ENCODE results near the gene RASSF5. TPM values are rescaled to one million over a fixed set of nuclear protein-coding genes. Genes with fewer than 3 reads are reported as not detected.

RASSF5 gene
- total RNA-seq, 3 donors from 2014 or later = 179 to 227 (median 216) TPM

DNA sequence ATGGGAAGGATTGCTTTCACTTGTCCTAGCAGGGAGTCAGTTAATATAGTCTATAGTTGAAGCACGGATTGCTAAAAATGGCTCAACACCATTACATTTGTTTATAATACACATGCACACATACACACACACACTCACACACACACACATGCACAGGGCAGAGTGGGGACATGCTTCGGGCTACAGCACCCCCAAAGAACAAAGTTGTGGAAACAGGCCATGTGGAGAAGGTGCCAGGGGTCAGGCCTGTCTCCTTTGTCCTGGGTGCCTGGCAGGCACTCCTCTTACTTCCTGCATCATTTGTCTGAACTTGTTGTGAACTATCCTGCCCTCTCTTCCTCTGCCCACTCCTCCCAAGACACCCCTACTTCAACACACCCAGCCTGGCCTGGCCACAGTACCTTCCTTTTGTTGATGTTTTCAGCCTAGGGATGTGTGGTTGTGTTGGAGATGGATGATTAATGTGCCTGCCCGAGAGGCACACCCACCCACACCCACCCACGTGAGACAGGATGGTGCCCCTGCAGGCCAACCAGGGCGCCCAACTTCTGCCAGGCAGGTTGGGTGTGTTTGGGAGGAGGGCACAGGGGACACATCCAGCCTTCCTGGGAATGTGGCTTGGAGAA is 17.5 kb downstream of the RASSF5 start:
- no peak overlapping the region for H3K4me3 Mint-ChIP-seq
- peaks cover 4% of the 10 kb centered on the region for H3K4me1 Mint-ChIP-seq (ENCODE audit: low read depth)
- no peaks in the 10 kb centered on the region for H3K9me3 Mint-ChIP-seq
- no peak for DNase-seq
- no peaks in the 10 kb centered on the region for H3K27me3 Mint-ChIP-seq (ENCODE audit: low read depth)
- H3K36me3 Mint-ChIP-seq (ENCODE audit: insufficient read depth) = no peaks in the 10 kb centered on the region
- no peak for ATAC-seq

- no peaks in the 10 kb centered on the region for H3K27me3 Mint-ChIP-seq (ENCODE audit: low read depth)
- no peaks in the 10 kb centered on the region for H3K9me3 Mint-ChIP-seq
- no peaks in the 10 kb centered on the region for H3K36me3 Mint-ChIP-seq (ENCODE audit: insufficient read depth)
- no peak overlapping the region for H3K4me3 Mint-ChIP-seq
- H3K4me1 Mint-ChIP-seq (ENCODE audit: low read depth) = peaks cover 4% of the 10 kb centered on the region
- DNase-seq (no peak), ATAC-seq (no peak)
Observed at GRCh38 chr1:206526064-206526911, 19.0 kb downstream of the RASSF5 start.

- ATAC-seq = no peak
- Mint-ChIP-seq H3K4me3 (no peak overlapping the region), H3K4me1 (ENCODE audit: low read depth) (peaks cover 4% of the 10 kb centered on the region), H3K36me3 (ENCODE audit: insufficient read depth) (no peaks in the 10 kb centered on the region), H3K27me3 (ENCODE audit: low read depth) (no peaks in the 10 kb centered on the region), H3K9me3 (no peaks in the 10 kb centered on the region)
- DNase-seq = no peak
Observed at GRCh38 chr1:206529425-206529824, 22.1 kb downstream of the RASSF5 start.

DNA sequence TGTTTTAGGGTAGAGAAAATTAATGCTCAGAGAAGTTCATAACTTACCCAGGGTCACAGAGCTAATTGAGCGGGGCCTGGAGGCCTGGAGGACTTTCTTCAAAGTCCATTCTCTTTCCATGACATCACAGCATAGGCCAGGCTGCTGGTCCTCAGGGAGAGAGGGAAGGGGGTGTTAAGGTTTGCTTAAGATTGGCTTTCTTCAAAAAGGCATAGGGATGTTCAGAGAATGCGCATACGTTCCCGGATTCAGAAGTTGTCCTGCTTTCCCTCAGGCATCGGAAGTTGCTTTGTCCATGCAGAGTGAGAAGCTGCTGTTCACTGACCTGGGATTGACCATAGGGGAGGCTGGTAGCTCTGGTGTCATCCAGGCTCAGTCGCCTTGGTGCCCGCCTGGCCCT is 25.0 kb downstream of the RASSF5 start:
- no peak for ATAC-seq
- Mint-ChIP-seq H3K27me3 (ENCODE audit: low read depth) (no peaks in the 10 kb centered on the region), H3K4me1 (ENCODE audit: low read depth) (no peaks in the 10 kb centered on the region), H3K36me3 (ENCODE audit: insufficient read depth) (no peaks in the 10 kb centered on the region), H3K4me3 (no peak overlapping the region), H3K9me3 (no peaks in the 10 kb centered on the region)
- DNase-seq = no peak

- ATAC-seq = no peak
- Mint-ChIP-seq H3K9me3 (no peaks in the 10 kb centered on the region), H3K4me3 (no peak overlapping the region), H3K4me1 (ENCODE audit: low read depth) (no peaks in the 10 kb centered on the region), H3K36me3 (ENCODE audit: insufficient read depth) (peaks cover 4% of the 10 kb centered on the region), H3K27me3 (ENCODE audit: low read depth) (no peaks in the 10 kb centered on the region)
- DNase-seq = no peak
Observed at GRCh38 chr1:206534552-206534951, 27.2 kb downstream of the RASSF5 start.

- Mint-ChIP-seq H3K27me3 (ENCODE audit: low read depth) (no peaks in the 10 kb centered on the region), H3K4me1 (ENCODE audit: low read depth) (no peaks in the 10 kb centered on the region), H3K36me3 (ENCODE audit: insufficient read depth) (peaks cover 4% of the 10 kb centered on the region), H3K9me3 (no peaks in the 10 kb centered on the region), H3K4me3 (no peak overlapping the region)
- no peak for ATAC-seq
- DNase-seq = no peak
Observed at GRCh38 chr1:206535853-206536188, 28.5 kb downstream of the RASSF5 start.

- H3K9me3 Mint-ChIP-seq = no peaks in the 10 kb centered on the region
- DNase-seq (no peak), ATAC-seq (no peak)
- H3K4me3 Mint-ChIP-seq = no peak overlapping the region
- no peaks in the 10 kb centered on the region for H3K4me1 Mint-ChIP-seq (ENCODE audit: low read depth)
- no peaks in the 10 kb centered on the region for H3K27me3 Mint-ChIP-seq (ENCODE audit: low read depth)
- peaks cover 4% of the 10 kb centered on the region for H3K36me3 Mint-ChIP-seq (ENCODE audit: insufficient read depth)
Observed at GRCh38 chr1:206537141-206537540, 29.8 kb downstream of the RASSF5 start.

GRCh38 chr1:206538086-206538770 is 30.9 kb downstream of the RASSF5 start:
- peaks cover 4% of the 10 kb centered on the region for H3K36me3 Mint-ChIP-seq (ENCODE audit: insufficient read depth)
- H3K4me1 Mint-ChIP-seq (ENCODE audit: low read depth) = no peaks in the 10 kb centered on the region
- H3K4me3 Mint-ChIP-seq = no peak overlapping the region
- peak in 1 of 2 donors; percentile 80 for ATAC-seq
- DNase-seq = no peak
- no peaks in the 10 kb centered on the region for H3K27me3 Mint-ChIP-seq (ENCODE audit: low read depth)
- H3K9me3 Mint-ChIP-seq = no peaks in the 10 kb centered on the region

DNA sequence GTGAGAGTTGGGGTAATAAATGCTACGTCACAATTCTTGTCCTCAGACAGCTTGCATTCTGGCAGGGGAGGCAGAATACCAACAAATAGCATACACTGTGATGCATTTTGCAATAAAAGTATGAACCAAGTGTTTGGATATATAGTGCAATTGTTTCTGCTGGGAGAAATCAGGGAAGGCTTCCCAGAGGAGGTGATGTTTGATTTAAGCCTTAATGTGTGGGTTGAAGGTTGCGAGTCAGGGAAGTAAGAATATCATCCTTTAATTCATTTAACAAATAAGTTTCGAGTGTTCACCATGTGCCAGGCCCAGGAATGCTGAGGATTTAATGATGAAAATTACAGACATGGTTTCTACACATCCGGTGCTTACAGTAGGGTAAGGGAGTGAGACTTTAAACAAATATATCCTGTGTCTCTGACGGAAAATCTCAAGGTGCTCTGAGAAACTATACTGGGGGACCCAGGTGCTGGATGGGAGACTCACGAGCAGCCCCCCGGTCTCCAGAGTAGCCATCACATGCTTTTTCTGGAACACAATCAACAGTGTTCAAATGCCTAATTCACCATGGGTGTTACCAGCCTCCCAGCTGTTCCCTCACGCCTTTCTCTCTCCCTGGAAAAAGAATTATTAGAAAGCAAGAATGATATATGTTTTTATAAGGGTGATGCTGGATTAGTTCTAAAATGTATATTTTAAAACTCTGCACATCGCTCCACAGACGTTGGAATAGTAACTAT is 31.7 kb downstream of the RASSF5 start:
- H3K9me3 Mint-ChIP-seq = no peaks in the 10 kb centered on the region
- no peak for ATAC-seq
- DNase-seq = no peak
- H3K36me3 Mint-ChIP-seq (ENCODE audit: insufficient read depth) = peaks cover 4% of the 10 kb centered on the region
- H3K4me3 Mint-ChIP-seq = no peak overlapping the region
- H3K4me1 Mint-ChIP-seq (ENCODE audit: low read depth) = no peaks in the 10 kb centered on the region
- H3K27me3 Mint-ChIP-seq (ENCODE audit: low read depth) = no peaks in the 10 kb centered on the region

DNA sequence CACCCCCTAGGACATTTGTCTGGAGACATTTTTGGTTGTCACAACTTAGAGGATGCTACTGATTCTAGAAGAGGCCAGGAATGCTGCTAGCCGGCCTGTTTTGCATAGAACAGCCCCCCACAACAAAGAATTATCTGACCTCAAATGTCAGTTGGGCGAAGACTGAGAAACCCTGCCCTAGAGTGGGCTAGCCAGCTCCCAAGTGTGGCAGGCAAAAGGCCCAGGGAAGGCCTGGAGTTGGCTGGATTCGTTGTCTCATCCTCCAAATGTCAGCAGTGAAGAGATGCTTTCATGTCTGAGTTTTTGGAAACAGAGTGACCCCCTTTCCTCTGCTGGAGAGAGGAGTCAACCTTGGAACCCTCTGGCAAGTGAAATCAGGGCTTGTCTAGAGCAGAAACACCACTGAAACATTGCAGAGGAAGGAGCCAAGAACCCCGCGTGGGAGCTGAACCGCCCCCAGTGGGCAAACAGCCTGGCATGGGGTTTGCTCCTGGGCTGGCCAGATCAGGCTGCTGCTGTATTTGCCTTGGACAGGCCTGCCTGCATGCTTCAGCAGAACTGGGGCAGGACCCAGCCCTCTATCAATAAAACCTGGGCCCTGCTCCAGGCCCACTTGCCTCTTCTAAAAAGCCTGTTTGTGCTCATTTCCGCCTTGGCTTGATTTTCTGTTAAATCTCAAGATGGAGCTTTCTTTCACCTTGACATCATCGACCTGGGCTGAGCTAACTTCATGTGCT is 32.9 kb downstream of the RASSF5 start:
- Mint-ChIP-seq H3K4me1 (ENCODE audit: low read depth) (peaks cover 8% of the 10 kb centered on the region), H3K27me3 (ENCODE audit: low read depth) (no peaks in the 10 kb centered on the region), H3K4me3 (no peak overlapping the region), H3K9me3 (no peaks in the 10 kb centered on the region), H3K36me3 (ENCODE audit: insufficient read depth) (peaks cover 4% of the 10 kb centered on the region)
- ATAC-seq = no peak
- DNase-seq = no peak

DNA sequence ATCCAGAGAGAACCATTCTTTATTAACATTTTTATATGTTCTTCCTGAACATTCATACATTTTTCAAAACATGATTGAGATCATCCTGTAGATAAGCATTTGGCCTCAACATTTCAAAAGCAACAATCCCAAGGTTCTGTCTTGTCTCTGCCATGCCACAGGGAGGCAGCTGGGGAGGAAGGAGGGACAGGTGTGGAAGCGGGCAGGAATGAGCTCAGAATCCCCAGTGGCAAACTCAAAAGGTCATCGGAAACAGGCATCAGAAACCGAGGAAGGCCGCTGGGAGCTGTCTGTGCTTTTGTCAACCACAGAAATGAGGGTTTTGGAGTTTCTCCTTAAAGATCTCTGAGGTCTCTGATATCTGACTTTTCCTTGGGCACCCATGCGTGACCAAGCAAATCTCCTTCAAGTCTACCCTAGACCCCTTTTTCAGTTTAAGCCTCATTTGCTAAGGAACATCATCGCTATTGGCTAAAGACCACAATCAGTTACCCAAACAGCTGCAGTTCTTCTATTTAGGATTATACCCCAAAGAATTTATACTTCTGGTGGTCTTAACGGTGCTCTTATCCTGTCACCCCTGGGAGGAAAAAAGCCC is 34.0 kb downstream of the RASSF5 start:
- Mint-ChIP-seq H3K27me3 (ENCODE audit: low read depth) (no peaks in the 10 kb centered on the region), H3K36me3 (ENCODE audit: insufficient read depth) (peaks cover 4% of the 10 kb centered on the region), H3K4me1 (ENCODE audit: low read depth) (peaks cover 13% of the 10 kb centered on the region), H3K9me3 (no peaks in the 10 kb centered on the region), H3K4me3 (no peak overlapping the region)
- DNase-seq = no peak
- ATAC-seq = no peak

- no peak overlapping the region for H3K4me3 Mint-ChIP-seq
- H3K36me3 Mint-ChIP-seq (ENCODE audit: insufficient read depth) = no peaks in the 10 kb centered on the region
- H3K4me1 Mint-ChIP-seq (ENCODE audit: low read depth) = peaks cover 15% of the 10 kb centered on the region
- H3K9me3 Mint-ChIP-seq = no peaks in the 10 kb centered on the region
- DNase-seq (peak; percentile 87), ATAC-seq (peak; percentile 91 to 93)
- H3K27me3 Mint-ChIP-seq (ENCODE audit: low read depth) = no peaks in the 10 kb centered on the region
Observed at GRCh38 chr1:206544562-206545257, 37.4 kb downstream of the RASSF5 start.

DNA sequence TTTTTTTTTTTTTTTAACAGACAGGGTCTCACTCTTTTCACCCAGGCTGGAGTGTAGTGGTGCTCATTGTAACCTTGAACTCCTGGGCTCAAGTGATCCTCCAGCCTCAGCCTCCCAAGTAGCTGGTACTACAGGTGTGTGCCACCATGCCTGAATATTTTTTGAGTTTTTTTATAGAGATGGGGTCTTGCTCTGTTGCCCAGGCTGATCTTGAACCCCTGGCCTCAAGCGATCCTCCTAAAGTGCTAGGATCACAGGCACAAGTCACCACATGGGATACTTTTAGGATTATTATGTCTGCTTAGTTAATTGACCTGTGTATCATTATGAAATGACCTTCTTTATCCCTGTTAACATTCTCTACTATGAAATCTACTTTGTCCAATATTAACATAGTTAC is 38.0 kb downstream of the RASSF5 start:
- Mint-ChIP-seq H3K4me1 (ENCODE audit: low read depth) (peaks cover 15% of the 10 kb centered on the region), H3K27me3 (ENCODE audit: low read depth) (no peaks in the 10 kb centered on the region)
- no peak for DNase-seq

More for the DNA sequence above, 38.0 kb downstream of the RASSF5 start:
- ATAC-seq = no peak
- Mint-ChIP-seq H3K36me3 (ENCODE audit: insufficient read depth) (no peaks in the 10 kb centered on the region), H3K4me3 (no peak overlapping the region), H3K9me3 (no peaks in the 10 kb centered on the region)
